Stimulated activated CD4-positive, alpha-beta T cell treated with anti-CD3 and anti-CD28 coated beads, Interleukin-4, amount 100 ng/mL, for 48 hours (primary cell): ENCODE results near the gene PRSS48.
A peak's percentile ranks its signal among the peaks of the same experiment; 100 is the strongest.
"Not testable (repeated sequence)": the region's sequence is repeated elsewhere in the genome, so short reads cannot be mapped to it uniquely, and the experiment has no call there.

Source experiments
- DNase-seq, 2 donors: peaks; one replicate each; pipeline ENCODE4 v3.0.0-alpha.2; 2020; ENCODE audit warnings: low read depth in 2 of 2

Gene PRSS48, protein sequence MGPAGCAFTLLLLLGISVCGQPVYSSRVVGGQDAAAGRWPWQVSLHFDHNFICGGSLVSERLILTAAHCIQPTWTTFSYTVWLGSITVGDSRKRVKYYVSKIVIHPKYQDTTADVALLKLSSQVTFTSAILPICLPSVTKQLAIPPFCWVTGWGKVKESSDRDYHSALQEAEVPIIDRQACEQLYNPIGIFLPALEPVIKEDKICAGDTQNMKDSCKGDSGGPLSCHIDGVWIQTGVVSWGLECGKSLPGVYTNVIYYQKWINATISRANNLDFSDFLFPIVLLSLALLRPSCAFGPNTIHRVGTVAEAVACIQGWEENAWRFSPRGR

DNA sequence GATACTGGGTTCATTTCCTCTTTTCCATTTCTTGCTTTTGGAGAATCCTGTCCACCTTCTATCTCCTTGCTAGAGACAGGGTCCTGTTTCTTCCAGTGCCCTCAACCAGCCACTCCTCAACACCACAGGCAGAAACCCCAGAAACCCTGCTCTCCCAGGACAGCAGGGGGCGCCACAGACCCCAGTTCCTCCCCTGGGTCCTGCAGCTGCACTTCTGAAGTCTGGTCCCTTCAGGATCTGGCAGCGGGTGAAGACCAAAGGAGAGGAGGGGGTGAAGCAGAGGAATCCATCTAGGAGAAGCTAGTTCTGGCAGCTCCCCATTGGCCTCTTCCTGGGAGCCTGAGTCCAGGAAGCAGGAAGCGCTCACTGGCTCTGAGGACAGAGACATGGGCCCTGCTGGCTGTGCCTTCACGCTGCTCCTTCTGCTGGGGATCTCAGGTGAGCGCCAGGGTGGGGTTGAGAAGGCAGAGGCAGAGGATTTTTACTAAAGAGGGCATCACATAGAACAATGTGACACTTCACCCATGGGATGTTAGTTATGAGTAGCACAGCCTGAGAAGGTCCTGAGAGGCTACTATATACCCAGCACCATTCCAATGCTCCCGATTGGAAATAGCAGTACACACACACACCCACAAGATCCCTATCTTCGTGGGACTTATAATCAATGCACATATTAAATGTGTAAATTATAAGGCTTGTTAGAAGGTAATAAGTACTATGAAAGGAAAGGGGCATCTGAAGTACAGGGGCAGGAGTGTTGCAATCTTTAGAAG is at the start of gene PRSS48:
Gene PRSS48 (plus strand): TSS at position 375 of the 776 bp plus-strand sequence. CDS start 12 bp downstream, at position 387.
- DNase-seq: peak; percentile 48 to 62

DNA sequence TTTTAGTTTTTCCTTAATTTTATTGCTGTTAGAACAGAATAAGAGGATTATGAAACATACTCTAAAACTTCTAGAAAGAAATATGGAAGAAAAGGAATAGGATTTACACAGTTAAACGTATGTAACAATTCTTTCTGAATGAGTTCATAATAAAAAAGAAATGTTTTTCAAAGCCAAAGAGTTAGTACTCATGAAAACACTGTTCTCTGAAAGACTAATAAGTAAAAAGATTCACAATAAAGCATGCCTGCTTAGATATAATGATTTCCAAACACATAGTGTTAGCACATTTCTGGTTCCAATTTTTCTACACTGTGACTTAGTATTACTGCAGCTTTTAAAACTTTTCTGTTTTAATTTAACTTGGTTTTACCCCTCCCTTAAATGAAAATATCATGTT is 49.8 kb upstream of the PRSS48 start:
- no peak for DNase-seq

DNA sequence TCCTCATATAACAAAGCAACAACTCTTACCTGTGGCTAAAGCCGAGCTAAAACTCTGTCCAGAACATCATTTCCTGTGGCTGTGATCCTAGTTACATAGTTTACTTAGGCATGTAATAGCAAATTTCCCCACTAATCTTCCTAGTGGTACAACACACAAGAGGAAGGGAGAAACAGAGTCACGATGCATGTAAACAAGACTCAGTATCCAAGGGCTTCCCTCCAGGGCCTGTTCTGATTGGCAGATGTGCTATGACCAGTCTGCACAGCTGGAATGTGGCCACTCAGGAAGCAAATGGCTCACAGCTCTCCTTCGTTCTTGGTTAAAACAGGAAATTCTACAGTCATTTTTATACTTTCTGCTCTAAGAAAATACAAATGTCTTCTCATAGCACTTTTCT is 49.2 kb upstream of the PRSS48 start:
- DNase-seq: no peak

DNA sequence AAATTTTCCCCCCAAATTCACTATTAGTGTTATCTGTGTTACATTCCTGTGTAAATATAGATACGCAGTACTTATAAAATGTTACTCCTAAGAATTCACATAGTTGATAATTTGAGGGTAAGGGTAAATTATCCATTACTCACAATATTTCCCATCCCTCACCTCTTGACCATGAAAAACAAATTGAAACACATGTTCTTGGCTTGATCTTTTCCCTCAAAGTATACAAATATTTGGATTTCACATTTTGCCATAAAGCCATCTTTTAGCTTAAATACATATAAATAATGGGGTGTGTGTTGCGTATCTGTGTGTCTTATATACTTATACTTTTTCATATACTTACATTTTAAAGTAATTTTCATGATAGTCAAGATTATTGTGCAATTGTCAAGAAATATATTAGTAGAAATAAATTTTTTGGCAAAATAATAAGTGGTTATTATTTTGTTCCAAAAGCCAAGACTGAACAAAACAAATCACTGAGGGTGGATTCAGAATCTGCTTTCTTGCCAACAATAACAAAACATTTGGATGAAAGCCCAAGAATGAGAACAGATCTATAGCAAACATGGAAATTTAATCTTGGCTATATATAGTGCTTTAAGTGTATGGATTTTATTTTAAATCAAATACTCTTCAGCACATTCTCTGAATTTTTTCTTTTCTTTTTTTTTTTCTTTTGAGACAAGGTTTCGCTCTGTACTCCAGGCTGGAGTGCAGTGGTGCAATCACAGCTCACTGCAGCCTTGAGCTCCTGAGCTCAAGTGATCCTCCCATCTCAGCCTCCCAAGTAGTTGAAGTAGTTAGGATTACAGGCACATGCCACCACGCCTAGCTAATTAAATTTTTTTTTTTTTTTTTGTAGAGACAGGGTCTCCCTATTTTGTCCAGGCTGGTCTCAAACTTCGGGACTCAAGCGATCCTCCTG is 48.5 kb upstream of the PRSS48 start:
- no peak for DNase-seq

DNA sequence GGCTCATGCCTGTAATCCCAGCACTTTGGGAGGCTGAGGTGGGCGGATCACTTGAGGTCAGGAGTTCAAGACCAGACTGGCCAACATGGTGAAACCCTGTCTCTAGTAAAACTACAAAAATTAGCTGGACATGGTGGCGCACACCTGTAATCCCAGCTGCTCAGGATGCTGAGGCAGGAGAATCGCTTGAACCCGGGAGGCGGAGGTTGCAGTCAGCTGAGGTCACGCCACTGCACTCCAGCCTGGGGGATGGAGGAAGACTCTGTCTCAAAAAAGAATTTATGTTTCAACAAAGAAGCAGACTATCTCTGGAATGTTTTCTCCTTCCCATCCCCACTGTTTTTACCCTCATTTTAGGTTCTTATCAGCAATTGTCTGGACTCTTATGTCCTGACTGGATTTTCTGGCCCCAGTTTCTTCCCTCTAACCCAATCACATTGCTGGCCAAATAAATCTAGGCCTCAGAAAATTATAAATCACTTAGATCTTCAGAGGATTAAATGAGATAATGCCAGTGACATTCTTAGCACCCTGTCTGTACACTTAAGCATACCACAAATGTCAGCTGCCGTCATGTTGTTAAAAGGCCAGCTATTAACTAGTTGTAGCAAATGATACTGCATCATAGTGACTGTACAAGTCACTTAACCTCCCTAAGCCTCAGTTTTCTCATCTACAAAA is 44.9 kb upstream of the PRSS48 start:
- no peak for DNase-seq

DNA sequence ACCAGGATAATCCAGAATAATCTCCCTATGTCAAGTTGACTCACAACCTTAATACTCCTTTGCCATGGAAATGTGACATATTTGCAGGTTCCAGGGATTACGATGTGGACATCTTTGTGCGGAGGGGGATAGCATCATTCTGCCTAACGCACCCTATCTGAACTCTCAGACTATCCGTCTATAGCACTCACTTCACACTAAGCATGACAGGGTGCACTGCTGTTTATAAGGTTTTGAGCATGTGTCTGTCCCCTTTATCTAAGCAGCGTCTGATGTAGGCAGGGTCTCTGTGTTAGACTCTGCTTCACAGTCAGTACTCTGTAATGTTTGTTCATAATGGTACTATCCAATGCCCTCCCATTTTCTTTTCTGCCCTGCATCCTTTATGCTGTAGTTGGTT is 43.4 kb upstream of the PRSS48 start:
- no peak for DNase-seq

DNA sequence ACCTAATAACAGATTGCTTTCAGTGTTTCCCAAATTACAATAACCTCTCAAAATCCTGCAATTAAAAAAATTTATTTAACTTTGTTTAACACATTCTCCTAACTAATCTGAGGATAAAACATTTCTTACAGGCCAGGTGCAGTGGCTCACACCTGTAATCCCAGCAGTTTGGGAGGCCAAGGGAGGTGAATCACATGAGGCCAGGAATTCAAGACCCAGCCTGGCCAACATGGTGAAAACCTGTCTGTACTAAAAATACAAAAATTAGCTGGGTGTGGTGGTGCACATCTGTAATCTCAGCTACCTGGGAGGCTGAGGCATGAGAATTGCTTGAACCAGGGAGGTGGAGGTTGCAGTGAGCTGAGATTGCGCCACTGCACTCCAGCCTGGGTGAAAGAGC is 41.6 kb upstream of the PRSS48 start:
- DNase-seq: not testable (repeated sequence)

DNA sequence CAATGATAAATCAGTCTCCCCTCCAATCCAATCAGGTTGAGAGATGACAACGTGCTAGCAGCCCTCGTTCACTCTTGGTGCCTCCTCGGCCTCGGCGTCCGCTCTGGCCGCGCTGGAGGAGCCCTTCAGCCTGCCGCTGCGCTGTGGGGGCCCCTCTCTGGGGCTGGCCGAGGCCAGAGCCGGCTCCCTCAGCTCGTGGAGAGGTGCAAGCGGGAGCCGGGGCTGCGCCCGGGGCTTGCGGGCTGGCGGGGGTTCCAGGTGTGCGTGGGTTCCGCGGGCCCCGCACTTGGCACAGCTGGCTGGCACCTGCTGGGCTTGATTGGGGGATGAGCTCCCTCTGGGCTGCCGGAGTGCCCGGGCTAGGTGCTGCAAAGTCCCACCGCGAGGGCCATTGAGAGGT is 40.9 kb upstream of the PRSS48 start:
- DNase-seq: no peak

DNA sequence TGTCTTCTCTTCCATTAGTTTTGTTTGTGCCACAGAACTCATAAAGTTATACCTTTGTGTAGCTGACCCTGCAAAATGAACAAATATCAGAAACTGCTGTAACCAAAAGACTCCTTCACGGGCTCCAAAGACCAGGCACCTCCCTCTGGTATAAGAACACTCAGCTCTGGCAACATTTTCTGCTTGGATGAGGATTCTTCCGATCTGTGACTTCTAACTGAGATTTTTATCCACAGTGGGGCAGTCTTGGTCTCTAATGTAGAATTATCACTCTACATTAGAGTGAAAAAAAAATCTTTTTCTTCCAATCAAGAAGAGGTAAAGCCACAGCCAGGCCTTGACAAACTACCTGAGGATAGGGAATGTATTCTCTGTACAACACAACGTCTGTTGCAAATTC is 38.5 kb upstream of the PRSS48 start:
- DNase-seq: no peak

DNA sequence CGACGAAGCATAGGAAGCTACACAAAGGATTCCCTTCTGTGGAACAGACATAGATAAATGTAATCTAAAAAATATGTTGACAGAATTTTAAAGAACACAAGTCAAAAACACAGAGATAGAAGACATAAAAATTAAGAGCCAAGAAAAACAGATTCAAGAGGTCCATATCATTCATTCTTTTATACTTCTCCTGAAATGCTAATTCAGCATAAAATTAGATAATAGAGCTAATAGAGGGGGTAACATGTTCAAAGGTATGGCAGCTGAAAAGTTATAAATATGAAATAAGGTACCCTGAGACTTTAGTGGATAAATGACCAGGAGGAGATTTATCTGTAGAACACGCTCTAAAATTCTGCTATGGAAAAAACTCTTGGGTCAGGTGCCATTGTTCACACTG is 37.4 kb upstream of the PRSS48 start:
- DNase-seq: no peak

DNA sequence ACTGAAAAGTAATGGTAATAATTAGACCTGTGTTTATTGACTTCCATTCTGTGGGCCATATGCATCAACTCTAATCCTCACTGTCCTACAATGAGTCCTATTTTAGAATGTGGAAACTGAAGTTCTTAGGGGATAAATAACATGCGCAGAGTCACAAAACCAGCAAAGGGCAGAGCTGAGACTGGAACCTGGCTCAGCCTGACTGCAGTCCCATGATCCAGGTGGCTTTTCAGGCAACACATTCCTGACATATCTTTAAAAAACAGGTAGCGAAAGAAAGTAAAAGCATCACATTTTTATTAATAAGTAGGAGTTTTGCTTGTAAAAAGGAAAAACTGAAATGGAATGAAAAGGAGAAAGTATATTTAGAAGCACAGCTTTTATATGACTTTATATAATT is 34.7 kb upstream of the PRSS48 start:
- no peak for DNase-seq

DNA sequence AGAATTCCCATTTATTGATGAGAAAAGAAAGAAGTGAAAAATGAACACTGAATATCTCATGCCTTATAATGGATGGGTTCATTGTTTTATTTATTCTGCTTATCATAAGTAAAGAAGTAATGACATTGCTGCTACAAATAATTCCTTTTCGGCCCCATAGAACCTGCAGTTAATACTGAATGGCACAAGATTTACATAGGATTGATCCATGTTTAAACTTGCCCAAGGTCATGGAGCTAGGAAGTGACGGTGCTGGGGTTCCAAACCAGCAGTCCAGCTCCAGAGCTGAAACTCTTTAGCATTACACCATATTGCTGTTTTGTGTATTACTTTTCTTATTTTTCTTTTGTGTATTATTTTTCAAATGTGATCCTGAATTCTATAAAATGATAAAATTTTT is 30.2 kb upstream of the PRSS48 start:
- DNase-seq: no peak

DNA sequence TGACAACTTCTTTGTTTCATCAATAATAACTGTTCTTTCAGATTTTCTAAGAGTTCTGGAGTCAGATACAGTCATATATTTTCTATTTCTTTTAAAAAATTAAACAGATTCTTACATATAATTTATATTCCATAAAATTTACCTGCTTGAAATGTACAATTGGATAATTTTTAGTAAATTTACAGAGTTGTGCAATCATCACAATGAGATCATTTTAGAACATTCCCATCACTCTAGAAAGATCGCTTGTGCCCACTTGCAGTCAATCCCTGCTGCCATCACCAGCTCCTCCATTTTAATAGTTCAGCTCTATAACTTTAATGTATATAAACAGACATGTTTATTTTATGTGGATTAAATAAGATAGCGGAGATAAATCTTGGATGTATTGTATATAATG is 29.6 kb upstream of the PRSS48 start:
- DNase-seq: no peak

DNA sequence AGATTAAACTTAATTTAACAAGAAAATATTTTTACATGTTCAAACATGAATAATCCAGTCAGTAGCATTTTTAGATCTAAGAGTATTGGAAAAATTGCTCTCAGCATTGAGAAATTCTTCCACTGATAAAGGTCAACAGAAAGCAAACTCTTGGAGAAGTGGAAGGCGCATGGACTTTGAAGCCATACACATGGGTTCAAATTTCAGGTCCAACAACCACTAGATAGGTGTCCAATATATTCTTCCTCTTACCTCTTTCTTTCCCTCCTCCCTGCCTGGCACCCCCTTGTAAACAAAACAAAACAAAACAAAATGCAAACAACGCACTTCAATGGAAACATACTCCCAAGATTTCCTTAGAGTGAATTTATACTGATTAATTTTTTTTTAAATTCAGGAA is 28.4 kb upstream of the PRSS48 start:
- no peak for DNase-seq

DNA sequence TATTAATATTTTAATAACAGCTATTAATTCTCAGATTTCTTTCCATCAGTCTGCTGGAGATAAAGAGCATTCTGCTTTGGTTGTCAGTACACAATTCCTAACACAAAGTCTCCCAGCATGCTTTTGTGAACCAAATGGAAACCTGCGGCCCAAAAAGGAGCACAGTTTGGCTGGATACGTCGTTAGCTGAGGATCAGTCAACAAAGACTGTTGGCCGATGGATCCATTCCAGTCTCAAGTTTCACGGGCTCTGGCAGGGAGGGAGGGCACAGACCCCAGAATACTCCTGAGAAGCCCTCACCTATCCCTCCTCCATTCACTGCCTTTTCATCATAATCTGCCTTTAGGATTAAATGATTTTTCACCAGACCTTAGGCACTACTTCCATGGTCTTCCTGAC is 26.3 kb upstream of the PRSS48 start:
- no peak for DNase-seq

DNA sequence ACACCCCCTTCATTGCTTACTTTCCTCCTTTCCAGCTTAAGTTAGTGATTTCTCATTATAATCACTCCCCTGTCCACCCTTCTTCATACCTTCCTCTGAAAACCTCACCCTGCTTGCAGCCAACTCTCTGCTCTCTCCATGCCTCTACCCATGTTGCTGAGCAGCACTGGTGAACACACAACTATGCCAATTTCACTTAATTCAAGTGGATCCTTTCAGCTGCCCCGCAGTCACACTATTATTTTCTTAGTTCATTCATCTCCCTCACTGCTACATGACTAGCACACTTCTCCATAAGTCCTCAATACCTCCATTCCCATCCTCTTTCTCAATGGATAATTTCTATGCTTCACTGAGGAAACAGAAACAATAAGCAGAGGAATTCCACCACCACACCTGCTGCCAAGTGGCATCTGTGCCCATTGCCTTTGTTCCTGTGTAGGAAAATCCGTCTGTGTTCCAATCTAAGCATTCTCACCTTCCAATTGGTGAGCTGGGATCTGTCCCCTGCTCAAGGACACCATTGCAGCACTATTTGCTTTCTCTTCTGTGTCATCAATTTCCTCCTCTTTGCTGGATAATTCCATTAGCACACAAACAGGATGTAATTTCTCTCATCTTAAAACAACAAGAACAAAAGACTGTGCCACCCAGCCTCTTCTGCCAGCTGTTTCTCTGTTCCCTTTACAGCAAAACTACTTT is 25.2 kb upstream of the PRSS48 start:
- DNase-seq: no peak

DNA sequence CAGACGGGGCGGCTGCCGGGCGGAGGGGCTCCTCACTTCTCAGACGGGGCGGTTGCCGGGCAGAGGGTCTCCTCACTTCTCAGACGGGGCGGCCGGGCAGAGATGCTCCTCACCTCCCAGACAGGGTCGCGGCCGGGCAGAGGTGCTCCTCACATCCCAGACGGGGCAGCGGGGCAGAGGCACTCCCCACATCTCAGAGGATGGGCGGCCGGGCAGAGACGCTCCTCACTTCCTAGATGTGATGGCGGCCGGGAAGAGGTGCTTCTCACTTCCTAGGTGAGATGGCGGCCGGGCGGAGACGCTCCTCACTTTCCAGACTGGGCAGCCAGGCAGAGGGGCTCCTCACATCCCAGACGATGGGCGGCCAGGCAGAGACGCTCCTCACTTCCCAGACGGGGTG is 21.7 kb upstream of the PRSS48 start:
- not testable (repeated sequence) for DNase-seq

DNA sequence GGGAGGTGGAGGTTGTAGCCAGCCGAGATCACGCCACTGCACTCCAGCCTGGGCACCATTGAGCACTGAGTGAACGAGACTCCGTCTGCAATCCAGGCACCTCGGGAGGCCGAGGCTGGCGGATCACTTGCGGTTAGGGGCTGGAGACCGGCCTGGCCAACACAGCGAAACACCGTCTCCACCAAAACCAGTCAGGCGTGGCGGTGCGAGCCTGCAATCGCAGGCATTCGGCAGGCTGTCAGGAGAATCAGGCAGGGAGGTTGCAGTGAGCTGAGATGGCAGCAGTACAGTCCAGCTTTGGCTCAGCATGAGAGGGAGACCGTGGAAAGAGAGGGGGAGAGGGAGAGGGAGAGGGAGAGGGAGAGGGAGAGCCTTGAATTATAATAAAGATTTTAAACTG is 21.3 kb upstream of the PRSS48 start:
- not testable (repeated sequence) for DNase-seq

DNA sequence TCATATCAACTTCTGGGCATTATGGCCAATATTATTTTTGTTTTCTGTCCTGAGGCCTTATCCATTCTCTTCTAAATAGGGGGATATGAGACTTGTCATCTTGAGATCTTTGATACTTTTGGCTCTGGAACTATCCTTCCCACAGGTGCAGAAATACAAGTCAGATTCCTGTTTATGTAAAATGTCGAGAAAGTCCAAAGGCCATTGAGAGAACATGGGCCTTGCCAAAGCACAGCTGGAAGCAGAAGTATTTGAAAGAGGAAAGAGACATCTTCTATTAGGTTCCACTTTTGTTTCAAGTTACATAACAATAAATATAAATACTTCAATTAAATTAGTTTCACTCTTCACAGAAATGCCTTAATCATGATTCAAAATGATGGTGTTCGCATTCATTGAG is 20.8 kb upstream of the PRSS48 start:
- no peak for DNase-seq

DNA sequence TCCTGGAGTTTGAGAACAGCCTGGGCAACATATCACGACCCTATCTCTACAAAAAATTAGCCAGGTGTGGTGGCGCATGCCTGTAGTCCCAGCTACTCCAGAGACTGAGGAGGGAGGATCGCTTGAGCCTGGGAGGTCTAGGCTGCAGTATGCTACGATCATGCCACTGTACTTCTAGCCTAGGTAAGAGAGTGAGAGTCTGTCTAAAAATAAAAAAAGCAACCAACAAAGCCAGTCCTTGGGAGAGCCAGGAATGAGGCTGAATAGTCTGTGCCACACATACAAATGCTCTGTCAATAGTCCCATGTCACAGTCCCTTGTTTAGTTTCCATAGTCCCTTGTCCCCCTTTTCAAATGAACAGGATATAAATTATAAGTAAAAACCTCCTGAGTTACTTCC is 19.3 kb upstream of the PRSS48 start:
- DNase-seq: no peak

DNA sequence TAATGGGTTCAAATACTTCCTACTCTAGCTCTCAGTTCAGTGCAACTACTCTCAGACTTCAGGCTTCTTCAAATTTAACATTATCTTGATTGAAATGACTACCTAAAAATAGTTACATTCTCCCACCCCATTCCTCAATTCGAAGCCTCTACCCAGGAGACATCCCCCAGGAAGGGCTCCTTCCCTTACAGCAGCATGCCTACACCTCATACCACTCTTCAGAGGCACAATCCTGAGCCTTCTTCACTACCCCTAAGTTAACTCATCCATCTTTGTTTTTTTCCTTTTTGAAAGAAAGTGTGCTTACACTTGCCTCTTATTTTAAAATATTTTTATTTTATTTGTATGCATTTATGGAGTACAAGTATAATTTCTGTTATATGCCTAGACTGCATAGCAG is 17.2 kb upstream of the PRSS48 start:
- DNase-seq: no peak
